T-cell (primary cell): Measurements from ENCODE around the gene SELP. TPM values are rescaled to one million over a fixed set of nuclear protein-coding genes. Genes with fewer than 3 reads are reported as not detected.

Experiments
- ATAC-seq, 4 experiments: fragments of 200-7000 bp in 3 of 4; fragments of 150-1000 bp in 1 of 4; cut with Tn5 transposase; replicated peaks in 1 of 4; 1 replicate in 3 of 4; 2 replicates in 1 of 4; pipeline ENCODE4 v1.10.0; 2021; ENCODE audit warnings: moderate library complexity in 3 of 4, mild to moderate bottlenecking in 2 of 4, moderate number of reproducible peaks in 1 of 4
- CTCF ChIA-PET, 2 donors: fragments of 300-600 bp; sonication (Branson Sonifier 250); formaldehyde crosslinking; loops; one replicate each; lab custom pipeline; 2022; ENCODE audit warnings: antibody characterized with exemption in 2 of 2; lab: Charles Lee
- POLR2A ChIA-PET, 2 donors: fragments of 300-600 bp; sonication (Branson Sonifier 250); formaldehyde crosslinking; loops; one replicate each; lab custom pipeline; 2022; ENCODE audit warnings: antibody characterized with exemption in 2 of 2; lab: Charles Lee
- DNase-seq, 35 experiments: peaks; one replicate each; pipeline versions ENCODE4 v3.0.0 to v3.0.0-alpha.2; 2013 to 2023
- H3K27ac ChIP-seq: one replicate; pipeline ENCODE4 v1.5.1; 2013; ENCODE audit warnings: low read length
- H3K27me3 ChIP-seq, 2 experiments: replicated peaks in 1 of 2; 1 replicate in 1 of 2; 2 replicates in 1 of 2; pipeline versions ENCODE4 v1.6.1 to v1.7.0; 2013; ENCODE audit warnings: low read length in 1 of 2, mixed read lengths in 1 of 2; ENCODE audit not compliant: control insufficient read depth in 2 of 2, insufficient read depth in 2 of 2; ENCODE audit errors: extremely low read depth in 1 of 2
- H3K36me3 ChIP-seq, 2 donors: 1 replicate in 1 of 2; 2 replicates in 1 of 2; pipeline versions ENCODE4 v1.6.1 to v1.7.0; 2013; ENCODE audit warnings: low read length in 1 of 2; ENCODE audit not compliant: control insufficient read depth in 2 of 2, insufficient read depth in 1 of 2; ENCODE audit errors: extremely low read depth in 1 of 2
- H3K4me1 ChIP-seq, 2 experiments: 1 replicate in 1 of 2; 2 replicates in 1 of 2; pipeline versions ENCODE4 v1.6.1 to v1.7.0; 2013; ENCODE audit warnings: low read length in 2 of 2, mixed read lengths in 1 of 2; ENCODE audit not compliant: insufficient read depth in 2 of 2, control insufficient read depth in 1 of 2; ENCODE audit errors: extremely low read depth in 1 of 2
- H3K4me3 ChIP-seq, 2 donors: 1 replicate in 1 of 2; 2 replicates in 1 of 2; pipeline versions ENCODE4 v1.5.1 to v1.7.0; 2013; ENCODE audit warnings: mild to moderate bottlenecking in 2 of 2, low read length in 1 of 2, moderate library complexity in 1 of 2; ENCODE audit not compliant: control insufficient read depth in 1 of 2; ENCODE audit errors: extremely low read depth in 1 of 2
- H3K9me3 ChIP-seq: 2 replicates; pipeline ENCODE4 v1.7.0; 2013
- H3K27ac Mint-ChIP-seq, 2 donors: one replicate each; pipeline ENCODE4 v1.8.0; 2020 to 2021; ENCODE audit warnings: mild to moderate bottlenecking in 2 of 2, mixed read lengths in 2 of 2
- H3K27me3 Mint-ChIP-seq, 2 donors: one replicate each; pipeline ENCODE4 v1.8.0; 2021 to 2022; ENCODE audit warnings: mixed read lengths in 2 of 2
- H3K36me3 Mint-ChIP-seq: one replicate; pipeline ENCODE4 v1.8.0; 2021; ENCODE audit warnings: mixed read lengths
- H3K4me1 Mint-ChIP-seq, 3 donors: one replicate each; pipeline ENCODE4 v1.8.0; 2020 to 2022; ENCODE audit warnings: mixed read lengths in 3 of 3, mild to moderate bottlenecking in 1 of 3
- H3K4me3 Mint-ChIP-seq, 3 donors: one replicate each; pipeline ENCODE4 v1.8.0; 2020 to 2022; ENCODE audit warnings: mild to moderate bottlenecking in 3 of 3, mixed read lengths in 3 of 3, moderate library complexity in 3 of 3
- H3K9me3 Mint-ChIP-seq, 3 donors: one replicate each; pipeline ENCODE4 v1.8.0; 2020 to 2022; ENCODE audit warnings: mixed read lengths in 3 of 3
- WGBS: methylation state at CpG from one replicate; pipeline ENCODE4 v1.1.5; 2013; ENCODE audit warnings: missing lambda C conversion rate; ENCODE audit not compliant: insufficient coverage; 5-methylcytosine and 5-hydroxymethylcytosine counted together
- total RNA-seq, 35 experiments: library from RNA in 6 of 35; stranded (reverse) in 6 of 35; fragments of 120-200 nt in 1 of 35; gene quantifications; one replicate each; pipeline versions ENCODE4 v1.2.1 to v1.2.4 and lab custom pipeline; 2013 to 2026

The SELP gene
- total RNA-seq, 5 donors from 2014 or later (not counting 1 experiment from before 2014, with no cell fraction given): 1.3 to 3.4 (median 1.9) TPM

DNA sequence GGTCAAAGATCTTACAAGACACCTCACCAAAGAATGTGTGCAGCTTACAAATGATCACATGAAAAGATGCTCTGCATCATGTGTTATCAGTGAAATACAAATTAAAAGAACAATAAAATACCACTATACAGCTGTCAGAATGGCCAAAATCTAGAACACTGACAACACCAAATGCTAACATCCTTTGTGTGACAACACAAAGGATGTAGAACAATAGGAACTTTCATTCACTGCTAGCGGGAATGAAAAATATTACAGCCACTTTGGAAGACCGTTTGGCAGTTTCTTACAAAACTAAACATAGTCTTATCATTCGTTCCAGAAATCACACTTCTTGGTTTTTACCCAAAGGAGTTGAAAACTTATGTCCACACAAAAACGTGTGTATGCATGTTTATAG, 20.6 kb upstream of the SELP start:
- DNase-seq: no peak
- WGBS: no CpG with 5 or more reads among the region's 4 CpGs
- no peaks in the 10 kb centered on the region for H3K27me3 ChIP-seq
- no peaks in the 10 kb centered on the region for H3K9me3 ChIP-seq
- H3K27ac ChIP-seq: no peak overlapping the region
- no peaks in the 10 kb centered on the region for H3K36me3 ChIP-seq
- Mint-ChIP-seq H3K27me3 (no peaks in the 10 kb centered on the region), H3K36me3 (peaks cover 2% of the 10 kb centered on the region), H3K4me1 (peaks cover 51 to 56% (median 55%) of the 10 kb centered on the region in 3 donors), H3K27ac (peak overlapping the region; percentile 92 to 97), H3K9me3 (peaks cover 0 to 7% (median 6%) of the 10 kb centered on the region in 3 donors), H3K4me3 (peak overlapping the region in 1 of 3 donors; percentile 48)
- no peak overlapping the region for H3K4me3 ChIP-seq
- H3K4me1 ChIP-seq: peaks cover 8 to 19% of the 10 kb centered on the region in 2 experiments
- ChIA-PET POLR2A (no interaction called here), CTCF (no interaction called here)
- no peak for ATAC-seq

DNA sequence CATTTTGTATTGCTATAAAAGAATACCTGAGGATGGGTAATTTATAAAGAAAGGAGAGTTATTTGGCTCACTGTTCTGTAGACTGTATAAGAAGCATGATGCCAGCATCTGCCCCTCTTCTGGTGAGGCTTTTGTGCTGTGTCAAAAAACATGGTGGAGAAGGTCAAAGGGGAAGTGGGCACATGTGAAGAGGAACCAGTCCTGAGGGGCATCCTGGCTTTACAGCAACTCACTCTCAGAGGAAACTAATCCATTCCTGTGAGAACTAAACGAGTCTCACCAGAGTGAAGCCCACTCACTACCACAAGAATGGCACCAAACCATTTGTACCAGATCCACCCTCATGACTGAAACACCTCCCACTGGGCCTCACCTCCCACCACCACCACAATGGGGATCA, 18.8 kb upstream of the SELP start:
- peaks cover 46 to 48% (median 47%) of the 10 kb centered on the region in 3 donors for H3K4me1 Mint-ChIP-seq
- Histone ChIP-seq H3K4me1 (peaks cover 8 to 19% of the 10 kb centered on the region in 2 experiments), H3K36me3 (no peaks in the 10 kb centered on the region), H3K4me3 (no peak overlapping the region), H3K27ac (peak overlapping the region; percentile 49), H3K9me3 (no peaks in the 10 kb centered on the region), H3K27me3 (no peaks in the 10 kb centered on the region)
- peak overlapping the region; percentile 92 to 97 for H3K27ac Mint-ChIP-seq
- ATAC-seq (peak in 2 of 4 experiments; percentile 8 to 35), DNase-seq (no peak)
- H3K9me3 Mint-ChIP-seq: peaks cover 0 to 6% (median 0%) of the 10 kb centered on the region in 3 donors
- ChIA-PET POLR2A (no interaction called here), CTCF (no interaction called here)
- H3K4me3 Mint-ChIP-seq: peak overlapping the region in 1 of 3 donors; percentile 48
- no CpG with 5 or more reads among the region's 1 CpG for WGBS
- H3K36me3 Mint-ChIP-seq: peaks cover 2% of the 10 kb centered on the region
- no peaks in the 10 kb centered on the region for H3K27me3 Mint-ChIP-seq

DNA sequence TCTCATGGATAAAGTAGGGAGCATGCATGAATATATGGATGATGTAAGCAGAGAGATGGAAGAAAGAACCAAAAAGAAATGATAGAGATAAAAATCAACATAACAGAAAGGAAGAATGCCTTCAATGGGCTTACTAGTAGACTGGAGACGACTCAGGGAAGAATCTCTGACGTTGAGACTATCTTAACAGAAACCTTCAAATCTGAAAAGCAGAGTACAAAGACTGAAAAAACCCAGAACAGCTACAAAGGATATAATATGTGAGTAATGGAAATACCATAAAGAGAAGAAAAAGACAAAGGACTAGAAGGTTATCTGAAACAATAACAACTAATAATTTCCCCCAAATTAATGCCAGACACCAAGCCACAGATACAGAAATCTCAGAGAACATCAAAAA, 18.3 kb upstream of the SELP start:
- peak overlapping the region in 1 of 3 donors; percentile 48 for H3K4me3 Mint-ChIP-seq
- ATAC-seq: peak in 2 of 4 experiments; percentile 16 to 34
- H3K36me3 ChIP-seq: no peaks in the 10 kb centered on the region
- DNase-seq: no peak
- H3K27ac ChIP-seq: peak overlapping the region; percentile 49
- POLR2A ChIA-PET: no interaction called here
- H3K27ac Mint-ChIP-seq: peak overlapping the region; percentile 92 to 97
- H3K9me3 Mint-ChIP-seq: peaks cover 0 to 6% (median 0%) of the 10 kb centered on the region in 3 donors
- WGBS: no CpG with 5 or more reads among the region's 2 CpGs
- peaks cover 2% of the 10 kb centered on the region for H3K36me3 Mint-ChIP-seq
- H3K4me1 ChIP-seq: peaks cover 8 to 19% of the 10 kb centered on the region in 2 experiments
- no peaks in the 10 kb centered on the region for H3K27me3 Mint-ChIP-seq
- no peak overlapping the region for H3K4me3 ChIP-seq
- no peaks in the 10 kb centered on the region for H3K9me3 ChIP-seq
- CTCF ChIA-PET: interaction anchor here in 1 of 2 donors (0.6 to 1.9 kb wide), 3 partner anchors 45 to 47 kb away, joined by 3 to 7 read pairs (median 3); no protein-coding TSS in a partner anchor
- no peaks in the 10 kb centered on the region for H3K27me3 ChIP-seq
- H3K4me1 Mint-ChIP-seq: peaks cover 42 to 48% (median 44%) of the 10 kb centered on the region in 3 donors

DNA sequence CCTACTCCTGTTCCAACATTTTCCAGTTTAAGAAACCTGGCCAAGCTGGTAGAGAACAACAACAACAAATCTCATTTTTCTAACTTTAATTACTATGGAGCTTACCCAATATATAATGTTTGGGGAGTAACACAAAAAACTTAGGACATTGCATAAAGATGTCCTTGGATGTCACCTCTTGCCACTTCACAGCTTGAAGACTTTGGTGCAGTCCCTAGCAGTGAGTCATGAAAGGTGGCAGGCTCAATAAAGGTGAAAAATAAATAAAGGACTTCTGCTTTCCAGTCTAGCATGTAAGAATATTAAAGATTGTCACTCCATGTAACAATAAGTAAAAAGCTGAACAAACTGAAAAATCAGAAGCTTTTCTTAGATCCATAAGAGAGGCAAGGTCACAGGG, 17.6 kb upstream of the SELP start:
- no peak overlapping the region for H3K4me3 ChIP-seq
- H3K36me3 Mint-ChIP-seq: peaks cover 2% of the 10 kb centered on the region
- ChIA-PET POLR2A (interaction anchor here in 1 of 2 donors (1.1 kb wide), 1 partner anchor 11 kb away, joined by 3 read pairs; no protein-coding TSS in a partner anchor), CTCF (interaction anchor here in 1 of 2 donors (0.5 to 1.9 kb wide), 3 partner anchors 46 to 67 kb away, joined by 3 to 7 read pairs (median 3); no protein-coding TSS in a partner anchor)
- no peaks in the 10 kb centered on the region for H3K9me3 ChIP-seq
- H3K9me3 Mint-ChIP-seq: peaks cover 0 to 6% (median 0%) of the 10 kb centered on the region in 3 donors
- no peaks in the 10 kb centered on the region for H3K27me3 ChIP-seq
- H3K4me1 Mint-ChIP-seq: peaks cover 42 to 49% (median 46%) of the 10 kb centered on the region in 3 donors
- ATAC-seq (no peak), DNase-seq (no peak)
- H3K27ac ChIP-seq: peak overlapping the region; percentile 18
- peak overlapping the region; percentile 92 to 97 for H3K27ac Mint-ChIP-seq
- H3K4me1 ChIP-seq: peaks cover 8 to 19% of the 10 kb centered on the region in 2 experiments
- no peak overlapping the region for H3K4me3 Mint-ChIP-seq
- H3K27me3 Mint-ChIP-seq: no peaks in the 10 kb centered on the region
- H3K36me3 ChIP-seq: no peaks in the 10 kb centered on the region

DNA sequence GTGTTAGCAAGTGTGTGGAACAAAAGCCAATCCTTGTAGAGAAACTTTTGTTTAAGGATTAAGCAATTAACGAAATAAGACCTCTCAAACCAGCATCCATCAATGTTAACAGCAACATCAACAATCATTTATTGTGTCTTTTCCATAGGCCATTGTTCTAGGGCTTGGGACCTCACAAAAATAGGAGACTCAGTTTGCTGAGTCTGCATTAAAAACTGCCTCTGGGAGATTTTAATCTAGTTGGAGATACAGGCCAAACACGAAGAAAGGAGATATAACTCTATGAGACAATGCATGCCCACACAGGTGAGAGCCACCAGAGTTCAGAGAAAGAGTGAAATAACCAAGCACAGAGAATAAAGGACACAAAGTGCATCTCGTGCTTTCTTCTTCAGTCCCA, 14.4 kb upstream of the SELP start:
- 94% methylated on average over 2 of the region's 3 CpGs for WGBS
- Mint-ChIP-seq H3K36me3 (no peaks in the 10 kb centered on the region), H3K4me3 (no peak overlapping the region), H3K4me1 (peaks cover 28 to 53% (median 40%) of the 10 kb centered on the region in 3 donors), H3K27me3 (no peaks in the 10 kb centered on the region), H3K9me3 (peaks cover 0 to 6% (median 2%) of the 10 kb centered on the region in 3 donors), H3K27ac (no peak overlapping the region)
- peaks cover 5 to 13% of the 10 kb centered on the region in 2 experiments for H3K4me1 ChIP-seq
- DNase-seq (no peak), ATAC-seq (no peak)
- H3K9me3 ChIP-seq: no peaks in the 10 kb centered on the region
- no peaks in the 10 kb centered on the region for H3K27me3 ChIP-seq
- no peak overlapping the region for H3K4me3 ChIP-seq
- POLR2A ChIA-PET: no interaction called here
- no peak overlapping the region for H3K27ac ChIP-seq
- CTCF ChIA-PET: no interaction called here
- H3K36me3 ChIP-seq: no peaks in the 10 kb centered on the region

DNA sequence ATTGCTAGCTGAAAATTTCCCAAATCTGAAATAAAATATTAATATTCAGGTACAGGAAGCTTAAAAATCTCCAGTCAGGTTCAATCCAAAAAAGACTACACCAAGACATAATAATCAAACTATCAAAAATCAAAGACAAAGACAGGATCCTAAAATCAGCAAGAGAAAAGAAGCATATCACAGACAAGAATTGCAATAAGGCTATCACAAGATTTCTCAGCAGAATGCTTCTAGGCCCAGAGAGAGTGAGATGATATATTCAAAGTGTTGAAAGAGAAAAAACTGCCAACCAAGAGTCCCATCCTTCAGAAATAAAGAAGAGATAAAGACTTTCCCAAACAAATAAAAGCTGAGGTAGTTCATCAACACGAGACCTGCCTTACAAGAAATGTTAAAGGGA, 5.0 kb upstream of the SELP start:
- Mint-ChIP-seq H3K4me1 (peaks cover 8 to 15% (median 11%) of the 10 kb centered on the region in 3 donors), H3K27me3 (no peaks in the 10 kb centered on the region), H3K27ac (no peak overlapping the region), H3K36me3 (peaks cover 20% of the 10 kb centered on the region), H3K4me3 (no peak overlapping the region), H3K9me3 (peaks cover 6 to 17% (median 15%) of the 10 kb centered on the region in 3 donors)
- H3K9me3 ChIP-seq: peaks cover 6% of the 10 kb centered on the region
- peaks cover 2 to 3% of the 10 kb centered on the region in 2 experiments for H3K4me1 ChIP-seq
- ATAC-seq (no peak), DNase-seq (no peak)
- CTCF ChIA-PET: interaction anchor here in 1 of 2 donors (0.8 kb wide), 1 partner anchor 54 kb away, joined by 3 read pairs; no protein-coding TSS in a partner anchor
- H3K4me3 ChIP-seq: no peak overlapping the region
- H3K27ac ChIP-seq: no peak overlapping the region
- POLR2A ChIA-PET: no interaction called here
- H3K27me3 ChIP-seq: no peaks in the 10 kb centered on the region
- no CpG with 5 or more reads among the region's 1 CpG for WGBS
- H3K36me3 ChIP-seq: no peaks in the 10 kb centered on the region
